Epithelial cell of proximal tubule (primary cell): ENCODE measurements around the gene DAZAP1. TPM values are rescaled to one million over a fixed set of nuclear protein-coding genes. Genes with fewer than 3 reads are reported as not detected.
A peak's percentile ranks its signal among the peaks of the same experiment; 100 is the strongest.

Experiments
- DNase-seq: peaks from one replicate; pipeline ENCODE4 v3.0.0-alpha.2; 2011; ENCODE audit warnings: low read depth
- H3K4me3 ChIP-seq: 2 replicates; pipeline ENCODE4 v1.5.1; 2011; ENCODE audit warnings: low read depth, mild to moderate bottlenecking, low read length
- CTCF ChIP-seq: conservative IDR thresholded peaks from 2 replicates; pipeline ENCODE4 v1.5.1; 2012; ENCODE audit warnings: low read depth, mild to moderate bottlenecking, low read length
- total RNA-seq: library from RNA; depleted of rRNA; stranded (reverse); fragments of >200 nt; gene quantifications from 2 replicates; pipeline ENCODE4 v1.2.3, GENCODE V29; 2015

DAZAP1 gene
- total RNA-seq, 1 donor from 2014 or later: 53.8 TPM

GRCh38 chr19:1364070-1364704 lies 43.2 kb upstream of the DAZAP1 start:
- H3K4me3 ChIP-seq: no peak overlapping the region
- DNase-seq: no peak
- TF ChIP-seq CTCF: peak; percentile 26

GRCh38 chr19:1365319-1366269 lies 41.8 kb upstream of the DAZAP1 start:
- no peak overlapping the region for H3K4me3 ChIP-seq
- DNase-seq: no peak
- no peak for TF ChIP-seq CTCF

GRCh38 chr19:1366296-1366695 lies 41.1 kb upstream of the DAZAP1 start:
- no peak for TF ChIP-seq CTCF
- no peak overlapping the region for H3K4me3 ChIP-seq
- no peak for DNase-seq

- no peak for DNase-seq
- TF ChIP-seq CTCF: no peak
- no peak overlapping the region for H3K4me3 ChIP-seq
Observed at GRCh38 chr19:1366899-1367870, 40.2 kb upstream of the DAZAP1 start.

GRCh38 chr19:1369214-1369805 lies 38.1 kb upstream of the DAZAP1 start:
- no peak overlapping the region for H3K4me3 ChIP-seq
- DNase-seq: no peak
- TF ChIP-seq CTCF: no peak
